Right cardiac atrium (tissue), 5 donors: Measurements from ENCODE around the gene CROCC2. TPM values are rescaled to one million over a fixed set of nuclear protein-coding genes. Genes with fewer than 3 reads are reported as not detected.

Experiments used
- ATAC-seq, 2 donors: fragments of 200-7000 bp; cut with Tn5 transposase; one replicate each; pipeline versions ENCODE4 v1.8.0 to v1.9.1; 2020; ENCODE audit warnings: moderate library complexity in 2 of 2, mild to moderate bottlenecking in 1 of 2
- DNase-seq, 3 donors: peaks; one replicate each; pipeline ENCODE4 v3.0.0-alpha.2; 2020
- H3K27ac ChIP-seq: one replicate; pipeline ENCODE4 v1.5.1; 2013; ENCODE audit warnings: mild to moderate bottlenecking, low read length, control low read depth, moderate library complexity
- H3K27me3 ChIP-seq: one replicate; pipeline ENCODE4 v1.6.1; 2013; ENCODE audit not compliant: control insufficient read depth, insufficient read depth
- H3K4me1 ChIP-seq: one replicate; pipeline ENCODE4 v1.6.1; 2013; ENCODE audit warnings: low read length; ENCODE audit not compliant: control insufficient read depth, insufficient read depth
- H3K4me3 ChIP-seq: one replicate; pipeline ENCODE4 v1.5.1; 2013; ENCODE audit warnings: low read length, control low read depth
- H3K9me3 ChIP-seq: one replicate; pipeline ENCODE4 v1.6.1; 2013; ENCODE audit warnings: low read length; ENCODE audit not compliant: control insufficient read depth
- whole genome bisulfite sequencing: extraction: QIAGEN DNeasy Blood & Tissue Kit; methylation state at CpG from one replicate; pipeline ENCODE4 v1.1.7; 2013; 5-methylcytosine and 5-hydroxymethylcytosine counted together
- intact Hi-C, 4 donors: fragments of 100-400 bp; cut with DNase I; formaldehyde crosslinking; loops; one replicate each; pipeline versions ENCODE4 v1.11.0 to v1.14.0; 2022 to 2023
- polyA plus RNA-seq: library from polyadenylated mRNA; stranded (reverse); fragments of 200-250 nt; gene quantifications from one replicate; pipeline ENCODE4 v1.2.3, GENCODE V29; 2013
- total RNA-seq, 4 donors: library from RNA; stranded (reverse); fragmentation: NEBNext Ultra II Directional; extraction: Animal tissue kit (Norgen Biotek cat#: 25700); gene quantifications; one replicate each; pipeline ENCODE4 v1.2.1, GENCODE V29; 2021
- donor health status: healthy with polysubstance abuse.
- donor health status: DM: no; HTN: yes; CAD: no.
- donor health status: DM: no; HTN: no; CAD: no.
- donor health status: DM: no; HTN: yes; CAD: no; lungs with severe emphysema.
- donor health status: DM: yes; HTN: yes; CAD: no.

Gene CROCC2
- total and polyA plus RNA-seq, 5 donors: 0.03 TPM; not detected in 4

GRCh38 chr2:240894836-240895558 is 11.1 kb upstream of the CROCC2 start:
- H3K9me3 ChIP-seq: no peaks in the 10 kb centered on the region
- ATAC-seq: no peak
- H3K27me3 ChIP-seq: no peaks in the 10 kb centered on the region
- no peak overlapping the region for H3K4me3 ChIP-seq
- no peaks in the 10 kb centered on the region for H3K4me1 ChIP-seq
- H3K27ac ChIP-seq: no peak overlapping the region
- WGBS: 89% methylated on average over 28 of the region's 28 CpGs
- DNase-seq: peak in 2 of 3 donors; percentile 38 to 42
- intact Hi-C loops: no loop called here

- H3K27me3 ChIP-seq: no peaks in the 10 kb centered on the region
- no peaks in the 10 kb centered on the region for H3K9me3 ChIP-seq
- WGBS: 81% methylated on average over 24 of the region's 24 CpGs
- ATAC-seq (no peak), DNase-seq (peak in 2 of 3 donors; percentile 40 to 55)
- H3K4me3 ChIP-seq: no peak within 1 kb of the TSS
- intact Hi-C loops: no loop called here
- no peaks in the 10 kb centered on the region for H3K4me1 ChIP-seq
- H3K27ac ChIP-seq: no peak within 1 kb of the TSS
Measured at GRCh38 chr2:240895656-240896388, 10.3 kb upstream of the CROCC2 start, which contains the start of gene MAB21L4. Gene MAB21L4, minus strand, starts transcription at chr2:240896156. Its CDS starts 159 bp downstream, at chr2:240895997.

GRCh38 chr2:240896394-240896793 is 9.7 kb upstream of the CROCC2 start:
- Histone ChIP-seq H3K9me3 (no peaks in the 10 kb centered on the region), H3K27me3 (no peaks in the 10 kb centered on the region), H3K4me1 (no peaks in the 10 kb centered on the region), H3K4me3 (no peak overlapping the region), H3K27ac (no peak overlapping the region)
- peak in 2 of 3 donors; percentile 18 to 28 for DNase-seq
- intact Hi-C loops: no loop called here
- 65% methylated on average over 7 of the region's 7 CpGs for WGBS
- ATAC-seq: no peak

GRCh38 chr2:240896871-240897692 is 9.1 kb upstream of the CROCC2 start:
- Histone ChIP-seq H3K4me1 (no peaks in the 10 kb centered on the region), H3K27me3 (no peaks in the 10 kb centered on the region), H3K9me3 (no peaks in the 10 kb centered on the region), H3K4me3 (no peak overlapping the region), H3K27ac (no peak overlapping the region)
- intact Hi-C loops: no loop called here
- WGBS: 68% methylated on average over 23 of the region's 23 CpGs
- DNase-seq (peak in 2 of 3 donors; percentile 36 to 60), ATAC-seq (no peak)

GRCh38 chr2:240898108-240898730 is 7.9 kb upstream of the CROCC2 start:
- Histone ChIP-seq H3K27me3 (no peaks in the 10 kb centered on the region), H3K9me3 (no peaks in the 10 kb centered on the region), H3K27ac (peak overlapping the region; percentile 13), H3K4me1 (no peaks in the 10 kb centered on the region), H3K4me3 (no peak overlapping the region)
- peak; percentile 75 to 82 for ATAC-seq
- whole genome bisulfite sequencing: 48% methylated on average over 17 of the region's 17 CpGs
- intact Hi-C loops: no loop called here
- peak; percentile 62 to 76 (median 74) for DNase-seq

GRCh38 chr2:240898731-240899467 is 7.2 kb upstream of the CROCC2 start:
- Histone ChIP-seq H3K4me1 (no peaks in the 10 kb centered on the region), H3K27ac (no peak overlapping the region), H3K9me3 (no peaks in the 10 kb centered on the region), H3K27me3 (no peaks in the 10 kb centered on the region), H3K4me3 (no peak overlapping the region)
- DNase-seq (peak in 2 of 3 donors; percentile 38 to 62), ATAC-seq (peak; percentile 30 to 53)
- 56% methylated on average over 23 of the region's 23 CpGs for WGBS
- intact Hi-C loops: no loop called here

GRCh38 chr2:240899468-240899865 is 6.7 kb upstream of the CROCC2 start:
- intact Hi-C loops: no loop called here
- 89% methylated on average over 19 of the region's 19 CpGs for WGBS
- H3K27me3 ChIP-seq: no peaks in the 10 kb centered on the region
- DNase-seq: peak in 2 of 3 donors; percentile 30 to 39
- no peak overlapping the region for H3K4me3 ChIP-seq
- no peaks in the 10 kb centered on the region for H3K9me3 ChIP-seq
- H3K4me1 ChIP-seq: no peaks in the 10 kb centered on the region
- H3K27ac ChIP-seq: no peak overlapping the region
- ATAC-seq: no peak

GRCh38 chr2:240900141-240900860 is 5.8 kb upstream of the CROCC2 start:
- no peaks in the 10 kb centered on the region for H3K9me3 ChIP-seq
- ATAC-seq (no peak), DNase-seq (peak; percentile 11 to 43 (median 31))
- 89% methylated on average over 27 of the region's 27 CpGs for WGBS
- H3K4me3 ChIP-seq: no peak overlapping the region
- H3K27me3 ChIP-seq: no peaks in the 10 kb centered on the region
- no peaks in the 10 kb centered on the region for H3K4me1 ChIP-seq
- intact Hi-C loops: no loop called here
- no peak overlapping the region for H3K27ac ChIP-seq

GRCh38 chr2:240901986-240902614 is 4.0 kb upstream of the CROCC2 start:
- DNase-seq (peak; percentile 7 to 33 (median 29)), ATAC-seq (no peak)
- 73% methylated on average over 14 of the region's 14 CpGs for WGBS
- intact Hi-C loops: no loop called here
- Histone ChIP-seq H3K27me3 (no peaks in the 10 kb centered on the region), H3K27ac (no peak overlapping the region), H3K4me1 (no peaks in the 10 kb centered on the region), H3K9me3 (no peaks in the 10 kb centered on the region), H3K4me3 (no peak overlapping the region)
